Iris pigment epithelial cell (primary cell): Measurements from ENCODE around the gene HIPK4.
"Not testable (repeated sequence)": the region's sequence is repeated elsewhere in the genome, so short reads cannot be mapped to it uniquely, and the experiment has no call there.

Experiments used
- DNase-seq: peaks from one replicate; pipeline ENCODE4 v3.0.0-alpha.2; 2011; ENCODE audit warnings: low read depth

HIPK4 gene

GRCh38 chr19:40337594-40337993 lies 52.4 kb downstream of the HIPK4 start:
- no peak for DNase-seq

DNA sequence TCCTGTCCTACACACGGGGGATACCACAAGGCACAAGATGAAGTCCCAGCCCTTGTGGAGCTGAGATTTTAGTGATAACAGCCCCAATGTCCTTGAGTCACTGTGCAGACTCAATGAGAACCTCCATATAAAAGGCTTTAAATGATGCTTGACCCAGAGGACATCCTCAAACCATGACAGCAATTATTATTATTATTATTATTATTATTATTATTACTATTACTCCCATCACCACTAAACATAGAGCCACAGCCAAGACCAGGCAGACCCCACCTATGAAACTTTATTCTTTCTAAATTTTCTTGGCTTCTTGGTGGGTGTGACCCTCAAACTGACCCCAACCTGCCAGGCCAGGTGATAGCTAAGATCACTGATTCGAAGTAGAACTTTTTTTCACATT lies 52.9 kb downstream of the HIPK4 start:
- no peak for DNase-seq

DNA sequence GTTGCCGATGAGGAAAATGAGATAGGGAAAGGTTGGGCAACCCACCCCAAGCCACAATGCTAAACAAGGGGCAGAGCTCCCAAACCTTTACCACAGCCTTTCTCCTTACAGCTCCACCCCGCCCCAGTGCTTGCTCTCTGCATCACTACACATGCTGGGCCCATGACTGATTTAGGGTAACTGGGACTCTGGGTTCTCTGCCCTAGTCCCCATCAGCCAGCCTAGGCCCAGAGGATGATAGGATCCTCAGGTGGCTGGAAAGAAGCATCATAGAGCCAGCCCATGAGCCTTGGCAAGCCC lies 53.4 kb downstream of the HIPK4 start:
- no peak for DNase-seq

GRCh38 chr19:40335855-40336600 lies 54.0 kb downstream of the HIPK4 start:
- no peak for DNase-seq

DNA sequence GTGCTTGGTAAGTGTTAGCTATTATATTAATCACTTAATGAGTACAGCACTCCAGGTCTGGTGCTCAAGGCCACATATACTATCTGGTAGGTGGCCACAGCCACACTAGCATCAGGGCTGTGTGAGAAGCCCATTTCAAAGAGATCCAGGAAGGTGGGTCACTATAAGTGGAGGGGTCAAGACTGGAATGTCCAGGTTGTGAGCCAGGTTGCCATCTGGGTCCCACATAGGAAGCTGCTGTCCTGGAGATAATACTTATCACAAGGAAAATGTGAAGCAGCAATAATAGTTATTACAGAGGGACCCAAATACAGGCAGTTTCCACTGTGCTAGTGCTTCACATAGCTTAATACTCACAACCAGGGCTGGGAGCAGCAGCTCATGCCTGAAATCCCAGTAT lies 54.9 kb downstream of the HIPK4 start:
- no peak for DNase-seq

DNA sequence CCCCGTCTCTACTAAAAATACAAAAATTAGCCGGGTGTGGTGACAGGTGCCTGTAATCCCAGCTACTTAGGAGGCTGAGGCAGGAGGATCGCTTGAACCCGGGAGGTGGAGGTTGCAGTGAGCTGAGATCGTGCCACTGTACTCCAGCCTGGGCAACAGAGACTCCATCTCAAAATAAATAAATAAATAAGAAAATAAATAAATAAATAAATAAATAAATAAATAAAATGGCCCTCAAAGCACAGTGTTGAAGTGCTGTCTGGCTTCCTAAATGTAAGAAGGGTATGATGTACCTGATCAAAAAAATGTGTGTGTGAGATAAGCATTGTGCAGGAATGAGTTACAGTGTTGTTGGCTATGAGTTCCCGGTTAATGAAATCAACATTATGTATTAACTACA lies 56.9 kb downstream of the HIPK4 start:
- DNase-seq: not testable (repeated sequence)

DNA sequence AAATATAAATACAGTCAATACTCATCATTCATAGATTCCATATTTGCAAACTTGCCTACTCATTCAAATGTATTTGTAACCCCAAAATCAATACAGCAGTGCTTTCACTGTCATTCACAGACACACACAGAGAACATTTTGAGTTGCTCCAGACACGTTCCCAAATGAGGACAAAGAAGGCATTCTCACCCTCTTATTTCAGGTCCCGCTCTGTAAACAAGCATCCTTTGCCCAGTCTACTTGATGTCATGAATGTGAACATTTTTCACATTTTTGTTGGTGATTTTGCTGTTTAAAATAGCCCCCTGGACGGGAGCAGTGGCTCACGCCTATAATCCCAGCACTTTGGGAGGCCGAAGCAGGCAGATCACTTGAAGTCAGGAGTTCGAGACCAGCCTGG lies 57.3 kb downstream of the HIPK4 start:
- DNase-seq: no peak

DNA sequence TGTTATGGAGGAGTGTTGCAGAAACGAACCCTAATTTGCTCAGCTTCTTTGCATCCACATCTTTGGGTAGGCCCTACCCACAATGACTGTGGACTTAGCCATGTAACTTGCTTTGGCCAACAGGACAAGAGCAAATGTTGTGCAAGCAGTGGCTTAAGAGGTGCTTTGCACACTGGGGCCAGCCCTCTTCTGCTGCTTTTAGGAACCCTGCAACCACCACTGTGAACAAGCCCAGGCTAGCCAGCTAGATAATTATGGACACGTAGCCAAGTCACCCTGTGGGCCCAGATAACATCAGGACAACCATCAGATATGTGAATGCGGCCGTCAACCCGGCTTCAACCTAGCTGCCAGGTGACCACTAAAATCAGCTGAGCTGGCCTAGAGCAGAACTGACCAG lies 58.9 kb downstream of the HIPK4 start:
- DNase-seq: peak; percentile 31
